ENCODE measurements around the gene SHOC2.

SHOC2 gene

GRCh38 chr10:110936757-110937156, 17.4 kb downstream of the SHOC2 start:
- no peak for TF ChIP-seq CTCF (IDR thresholded peaks at IDR 0.05)

GRCh38 chr10:110939419-110939818, 20.0 kb downstream of the SHOC2 start:
- TF ChIP-seq CTCF (IDR thresholded peaks at IDR 0.05) = no peak

- no peak for TF ChIP-seq CTCF (IDR thresholded peaks at IDR 0.05)
These were observed 25.5 kb downstream of the SHOC2 start for GRCh38 chr10:110944792-110945396.

GRCh38 chr10:110946496-110946895, 27.1 kb downstream of the SHOC2 start:
- TF ChIP-seq CTCF (IDR thresholded peaks at IDR 0.05) = no peak

- no peak for TF ChIP-seq CTCF (IDR thresholded peaks at IDR 0.05)
These were observed 27.7 kb downstream of the SHOC2 start for GRCh38 chr10:110947061-110947595.

- TF ChIP-seq CTCF (IDR thresholded peaks at IDR 0.05) = no peak
These were observed 32.0 kb downstream of the SHOC2 start for GRCh38 chr10:110951381-110951780.

GRCh38 chr10:110957606-110958005, 38.2 kb downstream of the SHOC2 start:
- TF ChIP-seq CTCF (IDR thresholded peaks at IDR 0.05) = no peak

Measured in LNCAP (cell line).